HCT116 (cell line): ENCODE results near the gene RNGTT.

Experiments
- CTCF ChIP-seq, 3 experiments: fragments of 200-600 bp in 1 of 3; sonication (generic) in 1 of 3; IDR thresholded peaks in 2 of 3; conservative IDR thresholded peaks in 1 of 3; 2 replicates each; pipeline ENCODE4 v1.5.1; 2012 to 2017; ENCODE audit warnings: low read depth in 2 of 3, low read length in 2 of 3, antibody characterized with exemption in 1 of 3, borderline replicate concordance in 1 of 3, control low read depth in 1 of 3, mild to moderate bottlenecking in 1 of 3, mixed read lengths in 1 of 3, mixed run types in 1 of 3, moderate library complexity in 1 of 3; ENCODE audit not compliant: insufficient read depth in 1 of 3
- EZH2 ChIP-seq: fragments of 200-600 bp; sonication (generic); IDR thresholded peaks from 2 replicates; pipeline ENCODE4 v1.6.1; 2017; ENCODE audit warnings: antibody characterized with exemption, mixed run types
- EZH2phosphoT487 ChIP-seq: fragments of 200-600 bp; IDR thresholded peaks from 2 replicates; pipeline ENCODE4 v1.6.1; 2018; ENCODE audit warnings: antibody characterized with exemption, borderline replicate concordance

- TF ChIP-seq CTCF (IDR thresholded peaks at IDR 0.05 in 2 of 3, conservative IDR thresholded peaks at IDR 0.05 in 1 of 3; ENCODE audit: borderline replicate concordance in 1 of 3, insufficient read depth in 1 of 3, low read depth in 2 of 3, low read length in 2 of 3) = no peak
- no peak for TF ChIP-seq EZH2
- no peak for TF ChIP-seq EZH2phosphoT487
Measured at GRCh38 chr6:88852775-88853174, 110.6 kb downstream of the RNGTT start.
